ENCODE measurements around the gene CDHR5. TPM values are rescaled to one million over a fixed set of nuclear protein-coding genes. Genes with fewer than 3 reads are reported as not detected.

The CDHR5 gene
- total RNA-seq, 6 experiments from 2014 or later, result not detected

DNA sequence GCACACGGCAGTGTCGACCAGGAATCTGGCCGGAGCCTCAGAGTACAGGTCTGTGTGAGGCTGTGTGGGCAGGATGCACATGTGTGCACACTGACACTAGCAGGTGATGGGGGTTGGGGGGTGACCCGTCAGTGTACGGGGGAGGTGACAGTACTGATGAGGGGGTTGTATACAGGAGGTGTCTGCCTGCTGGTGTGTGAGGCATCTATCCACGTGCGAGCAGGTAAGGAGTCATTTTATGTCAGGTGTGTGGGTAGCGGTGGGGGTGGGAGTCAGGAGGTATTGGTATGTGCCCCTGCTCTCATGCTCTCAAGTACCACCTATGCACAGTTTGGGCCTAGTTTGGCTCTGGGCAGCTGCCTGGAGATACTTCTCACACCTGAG, 53.0 kb downstream of the CDHR5 start:
- TF ChIP-seq, protein P1, sequence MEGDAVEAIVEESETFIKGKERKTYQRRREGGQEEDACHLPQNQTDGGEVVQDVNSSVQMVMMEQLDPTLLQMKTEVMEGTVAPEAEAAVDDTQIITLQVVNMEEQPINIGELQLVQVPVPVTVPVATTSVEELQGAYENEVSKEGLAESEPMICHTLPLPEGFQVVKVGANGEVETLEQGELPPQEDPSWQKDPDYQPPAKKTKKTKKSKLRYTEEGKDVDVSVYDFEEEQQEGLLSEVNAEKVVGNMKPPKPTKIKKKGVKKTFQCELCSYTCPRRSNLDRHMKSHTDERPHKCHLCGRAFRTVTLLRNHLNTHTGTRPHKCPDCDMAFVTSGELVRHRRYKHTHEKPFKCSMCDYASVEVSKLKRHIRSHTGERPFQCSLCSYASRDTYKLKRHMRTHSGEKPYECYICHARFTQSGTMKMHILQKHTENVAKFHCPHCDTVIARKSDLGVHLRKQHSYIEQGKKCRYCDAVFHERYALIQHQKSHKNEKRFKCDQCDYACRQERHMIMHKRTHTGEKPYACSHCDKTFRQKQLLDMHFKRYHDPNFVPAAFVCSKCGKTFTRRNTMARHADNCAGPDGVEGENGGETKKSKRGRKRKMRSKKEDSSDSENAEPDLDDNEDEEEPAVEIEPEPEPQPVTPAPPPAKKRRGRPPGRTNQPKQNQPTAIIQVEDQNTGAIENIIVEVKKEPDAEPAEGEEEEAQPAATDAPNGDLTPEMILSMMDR (IDR thresholded peaks at IDR 0.05), result no peak
- no peaks in the 10 kb centered on the region for H3K36me3 Mint-ChIP-seq (ENCODE audit: low read depth)
- H3K9me3 Mint-ChIP-seq, result no peaks in the 10 kb centered on the region
- H3K4me3 Mint-ChIP-seq, result no peak overlapping the region
- no peak overlapping the region for H3K27ac Mint-ChIP-seq
- H3K27me3 Mint-ChIP-seq (ENCODE audit: insufficient read depth), result peaks cover 3% of the 10 kb centered on the region; the same call in 1 of the 2 replicates
- no peak for DNase-seq
- H3K4me1 Mint-ChIP-seq (ENCODE audit: low read depth), result peaks cover 6% of the 10 kb centered on the region

GRCh38 chr11:569158-569885, 55.4 kb downstream of the CDHR5 start:
- TF ChIP-seq, protein P1 (IDR thresholded peaks at IDR 0.05), result no peak
- peaks cover 3% of the 10 kb centered on the region; the same call in 1 of the 2 replicates for H3K27me3 Mint-ChIP-seq (ENCODE audit: insufficient read depth)
- DNase-seq, result no peak
- peak overlapping the region; percentile 77 for H3K4me3 Mint-ChIP-seq
- no peaks in the 10 kb centered on the region for H3K9me3 Mint-ChIP-seq
- no peaks in the 10 kb centered on the region; the same call in 1 of the 2 replicates for H3K4me1 Mint-ChIP-seq (ENCODE audit: low read depth)
- H3K36me3 Mint-ChIP-seq (ENCODE audit: low read depth), result no peaks in the 10 kb centered on the region
- H3K27ac Mint-ChIP-seq, result peak overlapping the region; percentile 49; the same call in 1 of the 2 replicates

DNA sequence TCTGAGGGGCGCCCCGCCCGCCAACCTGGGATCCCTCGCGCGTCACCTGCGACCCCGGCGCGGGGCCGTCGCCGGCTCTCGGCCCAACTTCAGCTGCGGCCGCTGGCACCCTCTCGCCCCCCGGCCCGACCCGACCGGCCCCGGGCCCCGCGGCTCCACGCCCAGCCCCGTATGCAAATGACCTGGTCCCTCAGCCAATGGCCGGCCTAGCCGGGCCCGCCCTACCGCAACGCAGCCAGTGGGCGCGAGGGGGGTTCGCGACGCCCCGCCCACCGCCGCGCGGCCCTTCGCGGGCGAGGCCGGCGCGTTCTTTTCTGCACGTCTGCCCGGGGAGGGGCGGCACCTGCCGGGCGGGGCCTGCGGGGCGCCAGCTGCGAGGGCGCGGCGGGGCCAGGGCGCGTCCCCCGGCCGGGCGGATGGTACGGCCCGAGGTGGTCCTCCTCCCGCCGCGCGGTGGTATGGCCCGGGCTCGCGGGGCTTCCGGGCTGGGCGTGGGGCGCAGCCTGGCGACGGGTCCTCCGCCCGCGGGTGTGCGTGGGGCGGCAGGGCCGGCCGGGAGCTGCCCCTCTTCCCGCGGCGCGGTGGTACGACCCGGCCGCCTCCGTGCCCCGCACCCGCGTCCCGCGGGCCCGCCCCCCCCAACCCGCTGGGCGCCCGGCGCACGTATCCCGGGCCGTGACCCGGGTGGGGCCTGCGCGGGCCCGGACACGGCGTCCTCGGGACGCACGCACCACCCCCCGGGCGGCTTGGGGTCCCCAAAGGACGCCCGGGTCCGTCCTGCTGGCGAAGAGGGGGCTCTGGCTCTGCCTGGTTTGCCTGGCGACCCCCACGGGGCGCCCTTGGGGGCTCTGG, 56.2 kb downstream of the CDHR5 start:
- TF ChIP-seq, protein P1 (IDR thresholded peaks at IDR 0.05), result no peak
- Mint-ChIP-seq H3K9me3 (no peaks in the 10 kb centered on the region), H3K27me3 (ENCODE audit: insufficient read depth) (no peaks in the 10 kb centered on the region), H3K4me3 (peak overlapping the region; percentile 77), H3K27ac (peak overlapping the region; percentile 49; the same call in 1 of the 2 replicates), H3K4me1 (ENCODE audit: low read depth) (no peaks in the 10 kb centered on the region), H3K36me3 (ENCODE audit: low read depth) (no peaks in the 10 kb centered on the region)
- peak; percentile 84 for DNase-seq

GRCh38 chr11:567629-568292, 57.0 kb downstream of the CDHR5 start:
- Mint-ChIP-seq H3K27me3 (ENCODE audit: insufficient read depth) (no peaks in the 10 kb centered on the region), H3K4me1 (ENCODE audit: low read depth) (no peaks in the 10 kb centered on the region), H3K4me3 (peak overlapping the region; percentile 88), H3K9me3 (no peaks in the 10 kb centered on the region), H3K36me3 (ENCODE audit: low read depth) (no peaks in the 10 kb centered on the region), H3K27ac (no peak overlapping the region)
- DNase-seq, result no peak
- TF ChIP-seq, protein P1 (IDR thresholded peaks at IDR 0.05), result no peak

DNA sequence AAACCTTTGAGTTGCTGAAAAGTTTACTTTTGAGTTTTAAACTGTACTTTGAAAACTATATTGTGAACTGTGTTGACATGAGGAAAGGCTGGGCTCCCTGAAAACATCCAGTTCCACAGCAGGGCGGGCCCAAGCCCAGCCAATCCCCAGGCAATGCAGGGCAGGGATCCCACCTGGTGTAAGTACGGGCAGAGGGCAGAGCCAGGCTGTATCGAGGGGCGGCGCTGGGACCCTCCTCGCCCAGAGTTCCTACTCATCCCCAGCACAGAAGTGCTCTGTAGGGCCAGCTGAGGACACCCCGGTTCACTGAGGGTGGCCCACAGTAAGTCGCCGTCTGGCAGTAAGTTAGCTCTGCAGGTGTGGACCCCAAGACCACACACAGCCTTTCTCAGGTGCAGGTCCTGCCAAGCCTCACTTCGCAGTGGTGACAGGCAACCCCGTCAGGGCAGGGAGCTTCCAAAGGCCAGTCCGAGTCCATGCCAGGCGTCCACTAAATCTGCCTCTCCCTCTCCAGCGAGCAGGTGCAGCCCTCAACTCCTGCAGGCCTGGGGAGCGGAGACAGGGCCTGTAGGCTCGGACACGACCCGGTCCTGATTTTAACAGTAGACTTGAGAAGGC, 57.6 kb downstream of the CDHR5 start:
- Mint-ChIP-seq H3K36me3 (ENCODE audit: low read depth) (no peaks in the 10 kb centered on the region), H3K27ac (no peak overlapping the region), H3K9me3 (no peaks in the 10 kb centered on the region), H3K27me3 (ENCODE audit: insufficient read depth) (no peaks in the 10 kb centered on the region), H3K4me3 (peak overlapping the region; percentile 88), H3K4me1 (ENCODE audit: low read depth) (no peaks in the 10 kb centered on the region)
- TF ChIP-seq, protein P1 (IDR thresholded peaks at IDR 0.05), result no peak
- DNase-seq, result no peak
